HL-60 (cell line): Measurements from ENCODE around the gene FGF14.

Source experiments
- DNase-seq, 2 experiments: peaks; one replicate each; pipeline ENCODE4 v3.0.0-alpha.2; 2010 to 2020; ENCODE audit warnings: low read depth in 1 of 2, low spot score in 1 of 2
- H3K27ac ChIP-seq: fragments of 250-450 bp; sonication (Bioruptor Pico); replicated peaks from 2 replicates; pipeline ENCODE4 v1.5.1; 2020; ENCODE audit warnings: mild to moderate bottlenecking, moderate library complexity
- H3K27me3 ChIP-seq: fragments of 250-450 bp; sonication (Bioruptor Pico); 2 replicates; pipeline ENCODE4 v1.5.1; 2021; ENCODE audit warnings: mild to moderate bottlenecking, moderate library complexity; ENCODE audit not compliant: insufficient read depth, poor library complexity, severe bottlenecking
- H3K4me3 ChIP-seq: replicated peaks from 2 replicates; pipeline ENCODE4 v1.5.1; 2011; ENCODE audit warnings: mild to moderate bottlenecking, control low read depth, low read length; ENCODE audit not compliant: insufficient read depth
- CTCF ChIP-seq: IDR thresholded peaks from one replicate; pipeline ENCODE4 v1.5.1; 2011; ENCODE audit warnings: low read length, control low read depth, inconsistent platforms; ENCODE audit not compliant: insufficient read depth
- GABPA ChIP-seq: IDR thresholded peaks from 2 replicates; pipeline ENCODE4 v1.6.1; 2012; ENCODE audit warnings: low read depth
- POLR2AphosphoS5 ChIP-seq: IDR thresholded peaks from 2 replicates; pipeline ENCODE4 v1.6.1; 2012; ENCODE audit warnings: low read depth
- SPI1 ChIP-seq: IDR thresholded peaks from 2 replicates; pipeline ENCODE4 v1.6.1; 2012; ENCODE audit warnings: low read depth, mild to moderate bottlenecking, borderline replicate concordance
- TF ChIP-seq, protein P1 (sequence below): IDR thresholded peaks from 2 replicates; pipeline ENCODE4 v1.6.1; 2012; ENCODE audit warnings: low read depth; ENCODE audit not compliant: insufficient replicate concordance

The FGF14 gene

GRCh38 chr13:101965096-101965495 lies 436.8 kb downstream of the FGF14 start:
- DNase-seq: no peak
- no peak overlapping the region for H3K27ac ChIP-seq
- no peak overlapping the region for H3K4me3 ChIP-seq
- TF ChIP-seq SPI1 (no peak), POLR2AphosphoS5 (no peak), GABPA (no peak)
- no peaks in the 10 kb centered on the region for H3K27me3 ChIP-seq

GRCh38 chr13:101959016-101959415 lies 442.8 kb downstream of the FGF14 start:
- DNase-seq: no peak
- Histone ChIP-seq H3K27me3 (no peaks in the 10 kb centered on the region), H3K4me3 (no peak overlapping the region), H3K27ac (no peak overlapping the region)
- TF ChIP-seq CTCF (no peak), GABPA (no peak), POLR2AphosphoS5 (no peak), SPI1 (no peak)
- TF ChIP-seq, protein P1, sequence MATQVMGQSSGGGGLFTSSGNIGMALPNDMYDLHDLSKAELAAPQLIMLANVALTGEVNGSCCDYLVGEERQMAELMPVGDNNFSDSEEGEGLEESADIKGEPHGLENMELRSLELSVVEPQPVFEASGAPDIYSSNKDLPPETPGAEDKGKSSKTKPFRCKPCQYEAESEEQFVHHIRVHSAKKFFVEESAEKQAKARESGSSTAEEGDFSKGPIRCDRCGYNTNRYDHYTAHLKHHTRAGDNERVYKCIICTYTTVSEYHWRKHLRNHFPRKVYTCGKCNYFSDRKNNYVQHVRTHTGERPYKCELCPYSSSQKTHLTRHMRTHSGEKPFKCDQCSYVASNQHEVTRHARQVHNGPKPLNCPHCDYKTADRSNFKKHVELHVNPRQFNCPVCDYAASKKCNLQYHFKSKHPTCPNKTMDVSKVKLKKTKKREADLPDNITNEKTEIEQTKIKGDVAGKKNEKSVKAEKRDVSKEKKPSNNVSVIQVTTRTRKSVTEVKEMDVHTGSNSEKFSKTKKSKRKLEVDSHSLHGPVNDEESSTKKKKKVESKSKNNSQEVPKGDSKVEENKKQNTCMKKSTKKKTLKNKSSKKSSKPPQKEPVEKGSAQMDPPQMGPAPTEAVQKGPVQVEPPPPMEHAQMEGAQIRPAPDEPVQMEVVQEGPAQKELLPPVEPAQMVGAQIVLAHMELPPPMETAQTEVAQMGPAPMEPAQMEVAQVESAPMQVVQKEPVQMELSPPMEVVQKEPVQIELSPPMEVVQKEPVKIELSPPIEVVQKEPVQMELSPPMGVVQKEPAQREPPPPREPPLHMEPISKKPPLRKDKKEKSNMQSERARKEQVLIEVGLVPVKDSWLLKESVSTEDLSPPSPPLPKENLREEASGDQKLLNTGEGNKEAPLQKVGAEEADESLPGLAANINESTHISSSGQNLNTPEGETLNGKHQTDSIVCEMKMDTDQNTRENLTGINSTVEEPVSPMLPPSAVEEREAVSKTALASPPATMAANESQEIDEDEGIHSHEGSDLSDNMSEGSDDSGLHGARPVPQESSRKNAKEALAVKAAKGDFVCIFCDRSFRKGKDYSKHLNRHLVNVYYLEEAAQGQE: no peak

- H3K27ac ChIP-seq: no peak overlapping the region
- H3K4me3 ChIP-seq: no peak overlapping the region
- DNase-seq: no peak
- H3K27me3 ChIP-seq: no peaks in the 10 kb centered on the region
- TF ChIP-seq CTCF (no peak), GABPA (no peak), POLR2AphosphoS5 (no peak)
- TF ChIP-seq, protein P1: no peak
Observed at GRCh38 chr13:101955764-101956163, 446.1 kb downstream of the FGF14 start.

GRCh38 chr13:101951114-101951513 lies 450.7 kb downstream of the FGF14 start:
- no peak overlapping the region for H3K27ac ChIP-seq
- no peak for TF ChIP-seq GABPA
- TF ChIP-seq SPI1: no peak
- DNase-seq: no peak
- no peak overlapping the region for H3K4me3 ChIP-seq
- no peaks in the 10 kb centered on the region for H3K27me3 ChIP-seq

DNA sequence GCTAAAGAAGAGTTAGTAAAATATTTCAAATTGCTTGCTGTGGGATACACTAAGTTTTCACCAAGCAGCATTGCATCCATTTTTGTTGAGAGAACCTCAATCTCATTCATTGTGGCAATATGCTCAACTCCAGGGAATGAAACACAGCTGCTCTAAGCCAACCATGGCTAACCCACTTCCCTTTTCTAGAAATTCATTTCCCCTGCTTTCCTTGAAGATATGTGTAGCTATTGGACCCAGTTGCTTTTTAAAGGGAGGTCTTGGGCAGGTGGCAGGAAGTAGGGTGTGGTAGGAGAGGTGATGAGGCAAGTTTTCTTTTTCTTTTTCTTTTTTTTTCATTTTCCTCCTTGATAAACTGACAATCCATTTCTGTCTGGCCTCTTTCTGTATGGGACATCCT lies 452.2 kb downstream of the FGF14 start:
- TF ChIP-seq GABPA: no peak
- no peak for TF ChIP-seq CTCF
- peak; percentile 57; the same call in 1 of the 2 replicates for TF ChIP-seq SPI1
- TF ChIP-seq, protein P1: no peak
- TF ChIP-seq POLR2AphosphoS5: no peak
- H3K27me3 ChIP-seq: no peaks in the 10 kb centered on the region
- no peak overlapping the region for H3K4me3 ChIP-seq
- no peak for DNase-seq
- H3K27ac ChIP-seq: no peak overlapping the region
